Stimulated activated CD8-positive, alpha-beta memory T cell treated with anti-CD3 and anti-CD28 coated beads, Interleukin-4, amount 100 ng/mL, for 1 hour (primary cell): Measurements from ENCODE around the gene TRNAU1AP.

ENCODE experiments used
- DNase-seq, 2 donors: peaks; one replicate each; pipeline ENCODE4 v3.0.0-alpha.2; 2020; ENCODE audit warnings: low read depth in 2 of 2, low spot score in 1 of 2

TRNAU1AP gene

DNA sequence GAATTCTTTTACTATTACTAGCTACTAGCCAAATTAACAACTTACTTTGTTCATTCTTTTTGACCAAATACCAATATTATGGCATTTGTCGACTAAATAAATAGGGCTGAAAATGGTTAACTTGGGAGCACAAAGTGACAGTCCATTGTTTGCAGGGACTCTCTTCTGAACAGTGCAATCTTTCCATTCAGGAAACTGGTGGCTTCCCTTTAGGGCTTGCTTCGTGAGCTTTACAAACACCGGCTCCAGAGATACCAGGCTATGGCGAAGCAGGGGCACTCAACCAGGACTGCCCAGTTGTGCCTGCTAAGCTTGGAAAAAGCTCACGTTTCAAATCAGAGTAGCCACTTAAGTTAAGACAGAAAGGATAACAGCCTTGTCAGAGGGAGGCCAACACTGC, 51.5 kb downstream of the TRNAU1AP start:
- DNase-seq: no peak

DNA sequence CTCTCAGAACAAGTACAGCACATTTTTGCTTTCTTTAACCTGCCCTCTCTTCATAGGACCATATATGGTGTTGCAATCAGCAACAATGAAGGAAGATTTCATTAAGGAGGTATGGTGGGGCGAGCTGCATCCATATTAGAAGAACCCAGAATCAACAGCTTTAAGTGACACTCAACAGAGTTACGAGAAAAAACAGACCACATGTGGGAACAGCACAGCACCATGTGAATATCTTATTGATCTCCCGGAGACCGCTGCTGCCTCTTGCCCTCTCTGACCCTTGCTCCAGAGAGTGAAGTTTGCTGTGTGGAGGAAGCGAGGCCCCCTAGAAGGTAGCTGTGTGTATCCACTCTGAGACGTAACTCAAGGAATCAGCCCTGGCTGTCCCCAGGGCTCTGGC, 52.1 kb downstream of the TRNAU1AP start:
- DNase-seq: no peak

DNA sequence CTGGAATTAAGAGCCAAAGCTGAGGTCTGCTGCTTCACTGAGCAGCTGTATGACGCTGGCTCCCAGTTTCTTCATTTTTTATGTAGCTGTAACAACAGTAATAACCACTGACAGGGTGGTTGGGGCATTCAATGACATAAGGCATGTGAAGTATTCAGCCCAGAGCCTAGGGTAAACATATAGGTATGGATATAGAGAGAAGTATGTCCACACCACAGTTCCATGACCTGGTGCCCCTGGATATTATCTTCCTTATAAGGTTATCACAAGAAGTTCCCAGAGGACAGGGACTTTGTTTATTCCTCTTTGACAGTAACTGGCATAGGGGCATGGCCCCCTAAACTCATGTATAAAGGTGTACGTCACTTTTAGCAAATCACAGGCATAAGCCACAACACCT, 53.9 kb downstream of the TRNAU1AP start:
- no peak for DNase-seq

DNA sequence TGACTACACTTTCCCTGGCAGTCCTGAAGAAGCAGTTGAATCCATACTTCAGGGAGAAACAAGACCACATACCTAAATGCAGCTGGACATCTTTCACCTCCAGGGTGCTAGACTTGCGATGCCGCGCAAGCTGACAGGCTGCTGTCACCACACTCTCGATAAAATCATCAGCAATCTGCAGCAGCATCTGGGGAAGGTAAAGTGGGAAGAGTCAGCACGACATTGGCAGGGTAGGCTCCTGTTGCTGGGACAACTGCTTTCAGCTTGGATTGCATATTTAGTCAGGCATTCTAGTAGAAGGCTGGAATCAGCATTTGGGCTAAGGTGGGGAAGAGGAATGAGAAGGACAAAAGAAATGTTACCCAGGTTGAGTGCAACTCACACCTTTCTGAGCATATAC, 60.3 kb downstream of the TRNAU1AP start:
- DNase-seq: no peak
